BE2C (cell line): Measurements from ENCODE around the gene RBP4.

Experiments
- DNase-seq: peaks from one replicate; pipeline ENCODE4 v3.0.0-alpha.2; 2020
- H3K27me3 ChIP-seq: fragments of 250-450 bp; sonication (Bioruptor Pico); 2 replicates; pipeline ENCODE4 v1.5.1; 2020; ENCODE audit warnings: mild to moderate bottlenecking
- H3K36me3 ChIP-seq: fragments of 250-450 bp; sonication (Bioruptor Pico); 2 replicates; pipeline ENCODE4 v1.5.1; 2020; ENCODE audit warnings: mild to moderate bottlenecking
- H3K4me1 ChIP-seq: fragments of 250-450 bp; sonication (Bioruptor Pico); 2 replicates; pipeline ENCODE4 v1.5.1; 2020
- H3K4me3 ChIP-seq: 2 replicates; pipeline ENCODE4 v1.5.1; 2011; ENCODE audit warnings: low read depth, low read length
- H3K9me3 ChIP-seq: fragments of 250-450 bp; sonication (Bioruptor Pico); 2 replicates; pipeline ENCODE4 v1.5.1; 2020
- CTCF ChIP-seq: IDR thresholded peaks from 2 replicates; pipeline ENCODE4 v1.5.1; 2012; ENCODE audit warnings: mild to moderate bottlenecking, low read depth, low read length

Gene RBP4

GRCh38 chr10:93622942-93623341, 21.9 kb upstream of the RBP4 start:
- H3K4me3 ChIP-seq: no peak overlapping the region
- H3K36me3 ChIP-seq: no peaks in the 10 kb centered on the region
- no peak for DNase-seq
- H3K4me1 ChIP-seq: no peaks in the 10 kb centered on the region
- no peaks in the 10 kb centered on the region for H3K9me3 ChIP-seq
- peaks cover 7% of the 10 kb centered on the region; the same call in 1 of the 2 replicates for H3K27me3 ChIP-seq
- TF ChIP-seq CTCF: no peak

GRCh38 chr10:93620925-93621324, 19.9 kb upstream of the RBP4 start:
- DNase-seq: no peak
- no peak for TF ChIP-seq CTCF
- no peaks in the 10 kb centered on the region for H3K36me3 ChIP-seq
- no peaks in the 10 kb centered on the region for H3K4me1 ChIP-seq
- H3K9me3 ChIP-seq: no peaks in the 10 kb centered on the region
- H3K4me3 ChIP-seq: no peak overlapping the region
- H3K27me3 ChIP-seq: peaks cover 7% of the 10 kb centered on the region

- Histone ChIP-seq H3K4me1 (no peaks in the 10 kb centered on the region), H3K4me3 (no peak overlapping the region), H3K9me3 (no peaks in the 10 kb centered on the region), H3K36me3 (no peaks in the 10 kb centered on the region), H3K27me3 (peaks cover 4% of the 10 kb centered on the region)
- TF ChIP-seq CTCF: no peak
- no peak for DNase-seq
Measured at GRCh38 chr10:93615576-93616235, 14.7 kb upstream of the RBP4 start.

GRCh38 chr10:93614101-93614825, 13.2 kb upstream of the RBP4 start:
- H3K36me3 ChIP-seq: no peaks in the 10 kb centered on the region
- no peaks in the 10 kb centered on the region for H3K4me1 ChIP-seq
- H3K9me3 ChIP-seq: no peaks in the 10 kb centered on the region
- TF ChIP-seq CTCF: no peak
- H3K27me3 ChIP-seq: no peaks in the 10 kb centered on the region; the same call in none of the 2 replicates
- H3K4me3 ChIP-seq: no peak overlapping the region
- no peak for DNase-seq

- Histone ChIP-seq H3K4me1 (no peaks in the 10 kb centered on the region), H3K9me3 (no peaks in the 10 kb centered on the region), H3K27me3 (no peaks in the 10 kb centered on the region; the same call in none of the 2 replicates), H3K4me3 (no peak overlapping the region), H3K36me3 (no peaks in the 10 kb centered on the region)
- no peak for TF ChIP-seq CTCF
- DNase-seq: no peak
Measured at GRCh38 chr10:93613126-93613525, 12.1 kb upstream of the RBP4 start.

- H3K27me3 ChIP-seq: no peaks in the 10 kb centered on the region; the same call in none of the 2 replicates
- no peaks in the 10 kb centered on the region for H3K4me1 ChIP-seq
- H3K9me3 ChIP-seq: no peaks in the 10 kb centered on the region
- no peak within 1 kb of the TSS for H3K4me3 ChIP-seq
- DNase-seq: no peak
- TF ChIP-seq CTCF: no peak
- H3K36me3 ChIP-seq: no peaks in the 10 kb centered on the region
Measured at GRCh38 chr10:93612311-93612710, 11.3 kb upstream of the RBP4 start, which contains the start of gene PDE6C. PDE6C (plus strand) TSS chr10:93612537; CDS start chr10:93612726, 189 bp downstream.
